H1 (cell line): ENCODE data around the gene FBXO30. TPM values are rescaled to one million over a fixed set of nuclear protein-coding genes. Genes with fewer than 3 reads are reported as not detected.

ENCODE experiments used
- CTCF ChIA-PET: fragments of 300-600 bp; sonication (Branson Sonifier 250); formaldehyde crosslinking; loops from one replicate; lab custom pipeline; 2021; ENCODE audit not compliant: partially characterized antibody; lab: Charles Lee
- POLR2A ChIA-PET: fragments of 300-600 bp; sonication (Branson Sonifier 250); formaldehyde crosslinking; loops from one replicate; lab custom pipeline; 2021; ENCODE audit warnings: inconsistent platforms; ENCODE audit not compliant: partially characterized antibody; lab: Charles Lee
- DNase-seq, 2 experiments: peaks; one replicate each; pipeline versions ENCODE4 v3.0.0 to v3.0.0-alpha.2; 2010 to 2022; ENCODE audit warnings: low spot score in 2 of 2, low read depth in 1 of 2, mixed read lengths in 1 of 2
- FAIRE-seq: peaks from 2 replicates; lab custom pipeline; 2011; peaks lifted over from hg19 to GRCh38; lab: Jason Lieb, UNC
- H2AFZ ChIP-seq: 2 replicates; pipeline ENCODE4 v1.8.1; 2012; ENCODE audit warnings: low read length, inconsistent platforms
- H2AK5ac ChIP-seq: 2 replicates; pipeline ENCODE4 v1.6.1; 2013; ENCODE audit warnings: low read depth, low read length
- H2BK120ac ChIP-seq: replicated peaks from 2 replicates; pipeline ENCODE3; 2013; ENCODE audit warnings: low read depth, low read length, inconsistent platforms
- H2BK12ac ChIP-seq: 2 replicates; pipeline ENCODE4 v1.6.1; 2013; ENCODE audit warnings: low read depth, low read length
- H2BK15ac ChIP-seq: 2 replicates; pipeline ENCODE4 v1.6.1; 2013; ENCODE audit warnings: low read length
- H2BK20ac ChIP-seq: 2 replicates; pipeline ENCODE4 v1.6.1; 2013; ENCODE audit warnings: low read length
- H2BK5ac ChIP-seq: 2 replicates; pipeline ENCODE4 v1.6.1; 2013; ENCODE audit warnings: low read depth, low read length
- H3K14ac ChIP-seq: 2 replicates; pipeline ENCODE4 v1.6.1; 2013; ENCODE audit warnings: inconsistent platforms; ENCODE audit not compliant: insufficient read length
- H3K18ac ChIP-seq: 2 replicates; pipeline ENCODE4 v1.6.1; 2013; ENCODE audit warnings: low read length; ENCODE audit errors: extremely low read depth
- H3K23ac ChIP-seq: 2 replicates; pipeline ENCODE4 v1.6.1; 2013; ENCODE audit warnings: inconsistent platforms; ENCODE audit not compliant: insufficient read length
- H3K23me2 ChIP-seq: 2 replicates; pipeline ENCODE4 v1.6.1; 2013; ENCODE audit warnings: low read depth, low read length
- H3K27ac ChIP-seq: 2 replicates; pipeline ENCODE4 v1.6.1; 2011; ENCODE audit warnings: low read depth, low read length, inconsistent platforms
- H3K27me3 ChIP-seq, 4 experiments: replicated peaks in 1 of 4; 1 replicate in 1 of 4; 2 replicates in 3 of 4; pipeline versions ENCODE4 v1.6.1 to v1.8.1; 2011 to 2013; ENCODE audit warnings: low read length in 3 of 4, mild to moderate bottlenecking in 3 of 4, inconsistent platforms in 2 of 4, mixed read lengths in 2 of 4, moderate library complexity in 1 of 4; ENCODE audit not compliant: control insufficient read depth in 3 of 4, insufficient read depth in 3 of 4; ENCODE audit errors: extremely low read depth in 1 of 4
- H3K36me3 ChIP-seq, 4 experiments: 2 replicates each; pipeline versions ENCODE4 v1.6.1 to v1.8.1; 2011 to 2013; ENCODE audit warnings: mild to moderate bottlenecking in 4 of 4, low read length in 3 of 4, moderate library complexity in 2 of 4, control low read depth in 1 of 4, inconsistent platforms in 1 of 4; ENCODE audit not compliant: insufficient read depth in 4 of 4, control insufficient read depth in 2 of 4
- H3K4ac ChIP-seq: replicated peaks from 2 replicates; pipeline ENCODE3; 2013; ENCODE audit warnings: low read length, low read depth, mixed read lengths, inconsistent platforms; ENCODE audit not compliant: insufficient read length
- H3K4me1 ChIP-seq, 4 experiments: replicated peaks in 1 of 4; 1 replicate in 1 of 4; 2 replicates in 3 of 4; pipeline versions ENCODE4 v1.6.1 to v1.8.1; 2011 to 2013; ENCODE audit warnings: low read length in 3 of 4, inconsistent platforms in 2 of 4, mixed read lengths in 1 of 4; ENCODE audit not compliant: insufficient read depth in 4 of 4, control insufficient read depth in 3 of 4
- H3K4me2 ChIP-seq, 2 experiments: 2 replicates each; pipeline versions ENCODE4 v1.6.1 to v1.8.1; 2011 to 2013; ENCODE audit warnings: low read depth in 2 of 2, low read length in 2 of 2, control low read depth in 1 of 2, inconsistent platforms in 1 of 2, mild to moderate bottlenecking in 1 of 2; ENCODE audit not compliant: insufficient read depth in 1 of 2
- H3K4me3 ChIP-seq, 4 experiments: fragments of 200-600, 300-600 bp in 1 of 4; sonication (generic), shearing (Covaris generic), sonication (Bioruptor Twin) in 1 of 4; 2 replicates each; pipeline versions ENCODE4 v1.5.1 to v1.8.1; 2011 to 2016; ENCODE audit warnings: low read length in 4 of 4, low read depth in 3 of 4, control low read depth in 2 of 4, inconsistent platforms in 2 of 4, mild to moderate bottlenecking in 2 of 4, mixed read lengths in 1 of 4, moderate library complexity in 1 of 4; ENCODE audit not compliant: insufficient read depth in 2 of 4; ENCODE audit errors: extremely low read depth in 1 of 4
- H3K56ac ChIP-seq: replicated peaks from 2 replicates; pipeline ENCODE3; 2013; ENCODE audit warnings: low read depth, mild to moderate bottlenecking, mixed read lengths, low read length, inconsistent platforms; ENCODE audit not compliant: insufficient read length
- H3K79me1 ChIP-seq: 2 replicates; pipeline ENCODE4 v1.6.1; 2013; ENCODE audit warnings: low read depth, low read length, control low read depth
- H3K79me2 ChIP-seq, 2 experiments: 2 replicates each; pipeline versions ENCODE4 v1.6.1 to v1.8.1; 2012 to 2013; ENCODE audit warnings: low read length in 2 of 2, mild to moderate bottlenecking in 2 of 2, inconsistent platforms in 1 of 2; ENCODE audit not compliant: insufficient read depth in 2 of 2, control insufficient read depth in 1 of 2
- H3K9ac ChIP-seq, 4 experiments: replicated peaks in 1 of 4; 1 replicate in 1 of 4; 2 replicates in 3 of 4; pipeline versions ENCODE4 v1.6.1 to v1.8.1; 2011 to 2013; ENCODE audit warnings: low read depth in 3 of 4, low read length in 3 of 4, control low read depth in 2 of 4, mild to moderate bottlenecking in 2 of 4, moderate library complexity in 2 of 4, inconsistent platforms in 1 of 4; ENCODE audit errors: extremely low read depth in 1 of 4
- H3K9me3 ChIP-seq, 2 experiments: 2 replicates each; pipeline versions ENCODE4 v1.6.1 to v1.8.1; 2012 to 2013; ENCODE audit warnings: mild to moderate bottlenecking in 2 of 2, moderate library complexity in 2 of 2, control low read depth in 1 of 2, inconsistent platforms in 1 of 2, low read depth in 1 of 2, low read length in 1 of 2, mixed read lengths in 1 of 2; ENCODE audit not compliant: insufficient read depth in 2 of 2
- H4K20me1 ChIP-seq, 2 experiments: replicated peaks in 1 of 2; 2 replicates each; pipeline versions ENCODE3 to v1.8.1; 2011 to 2013; ENCODE audit warnings: inconsistent platforms in 2 of 2, low read length in 2 of 2, mild to moderate bottlenecking in 1 of 2; ENCODE audit not compliant: insufficient read depth in 2 of 2, control insufficient read depth in 1 of 2
- H4K5ac ChIP-seq: 2 replicates; pipeline ENCODE4 v1.6.1; 2013; ENCODE audit warnings: low read length, low read depth, mixed read lengths, inconsistent platforms; ENCODE audit not compliant: insufficient read length
- H4K8ac ChIP-seq: 2 replicates; pipeline ENCODE4 v1.8.0; 2013; ENCODE audit warnings: mild to moderate bottlenecking, moderate library complexity, low read length, inconsistent platforms; ENCODE audit not compliant: insufficient read depth; ENCODE audit errors: extremely low read depth
- H4K91ac ChIP-seq: replicated peaks from 2 replicates; pipeline ENCODE3; 2013; ENCODE audit warnings: low read length, mixed read lengths, inconsistent platforms; ENCODE audit not compliant: insufficient read length
- CHD2 ChIP-seq: IDR thresholded peaks from 2 replicates; pipeline ENCODE4 v1.6.1; 2012; ENCODE audit warnings: low read length, improper control_type of control experiment
- CTCF ChIP-seq, 3 experiments: IDR thresholded peaks; 1 replicate in 2 of 3; 2 replicates in 1 of 3; pipeline versions ENCODE4 v1.5.1 to v1.6.1; 2011; ENCODE audit warnings: low read length in 3 of 3, mild to moderate bottlenecking in 3 of 3, inconsistent platforms in 2 of 3, low read depth in 1 of 3, moderate library complexity in 1 of 3; ENCODE audit not compliant: insufficient read depth in 1 of 3; ENCODE audit errors: control extremely low read depth in 1 of 3
- KDM4A ChIP-seq: IDR thresholded peaks from one replicate; pipeline ENCODE4 v1.7.1; 2012; ENCODE audit warnings: low read depth, mild to moderate bottlenecking, moderate library complexity, low read length, inconsistent platforms; ENCODE audit not compliant: severe bottlenecking
- POLR2A ChIP-seq, 2 experiments: IDR thresholded peaks; 1 replicate in 1 of 2; 2 replicates in 1 of 2; pipeline ENCODE4 v1.6.1; 2011; ENCODE audit warnings: low read depth in 2 of 2, low read length in 2 of 2, mild to moderate bottlenecking in 2 of 2; ENCODE audit errors: control extremely low read depth in 1 of 2
- RBBP5 ChIP-seq: IDR thresholded peaks from 2 replicates; pipeline ENCODE4 v1.7.1; 2012; ENCODE audit warnings: low read depth, mild to moderate bottlenecking, inconsistent platforms, low read length, moderate library complexity, borderline replicate concordance
- SUZ12 ChIP-seq: fragments of 200-600 bp; sonication (generic); IDR thresholded peaks from 2 replicates; pipeline ENCODE4 v1.6.1; 2012; ENCODE audit warnings: mild to moderate bottlenecking, inconsistent platforms, low read length, moderate library complexity, mixed read lengths
- YY1 ChIP-seq: IDR thresholded peaks from 2 replicates; pipeline ENCODE4 v1.6.1; 2011; ENCODE audit warnings: low read depth, mild to moderate bottlenecking, low read length
- ZNF274 ChIP-seq: IDR thresholded peaks from 2 replicates; pipeline ENCODE4 v1.7.0; 2012; ENCODE audit warnings: low read length, borderline replicate concordance; ENCODE audit errors: extremely low read depth
- WGBS, 2 experiments: shearing (Covaris generic) in 1 of 2; methylation state at CpG; one replicate each; pipeline versions ENCODE4 v1.1.6 to v1.1.7; 2013 to 2015; ENCODE audit warnings: low lambda C conversion rate in 2 of 2, mixed read lengths in 2 of 2, inconsistent platforms in 1 of 2, low coverage in 1 of 2, missing lambda C conversion rate in 1 of 2; ENCODE audit not compliant: insufficient replicate concordance in 2 of 2, insufficient coverage in 1 of 2, insufficient read length in 1 of 2; ENCODE audit errors: extremely low coverage in 1 of 2, missing lambda C conversion rate in 1 of 2; 5-methylcytosine and 5-hydroxymethylcytosine counted together
- polyA plus RNA-seq, 7 experiments: library from polyadenylated mRNA; depleted of rRNA in 3 of 7; stranded (reverse) in 5 of 7; unstranded in 2 of 7; fragments of >200 nt in 5 of 7; fragments of 200-250 nt in 2 of 7; gene quantifications; 1 replicate in 5 of 7; 2 replicates in 1 of 7; 4 replicates in 1 of 7; pipeline versions ENCODE4 v1.2.1 to v1.2.3, GENCODE V29; 2011 to 2013; ENCODE audit warnings: missing spikeins in 2 of 7, mixed read lengths in 2 of 7
- total RNA-seq: library from RNA; stranded (reverse); fragmentation: NEBNext Ultra II Directional; extraction: Animal tissue kit (Norgen Biotek cat#: 25700); gene quantifications from 2 replicates; pipeline ENCODE4 v1.2.1, GENCODE V29; 2021

The FBXO30 gene
- total and polyA plus RNA-seq, 2 of the 8 experiments (the other 6 are each of a cell fraction or from before 2014, with no cell fraction given) = 3.9 to 18.3 TPM

GRCh38 chr6:145744619-145745018 lies 70.0 kb downstream of the FBXO30 start:
- H3K4me2 ChIP-seq = no peak overlapping the region
- POLR2A ChIA-PET = interaction anchor here (3.0 kb wide), 1 partner anchor 9 kb away, joined by 15 read pairs; the partner anchor contains the start of gene EPM2A
- WGBS, 2 experiments = 84% methylated on average over 2 of the region's 2 CpGs; no CpG with 5 or more reads in 1 of the 2 experiments
- H2BK12ac ChIP-seq = no peak overlapping the region
- H3K23ac ChIP-seq = no peak overlapping the region
- H3K27ac ChIP-seq = no peak overlapping the region
- no peak overlapping the region for H3K14ac ChIP-seq
- no peak overlapping the region for H3K4me3 ChIP-seq
- H3K27me3 ChIP-seq = no peaks in the 10 kb centered on the region
- no peaks in the 10 kb centered on the region for H3K4me1 ChIP-seq
- H4K91ac ChIP-seq = no peak overlapping the region
- no peaks in the 10 kb centered on the region for H3K9me3 ChIP-seq
- H2BK5ac ChIP-seq = no peak overlapping the region
- FAIRE-seq (no peak), DNase-seq (no peak)
- H3K79me2 ChIP-seq = no peaks in the 10 kb centered on the region
- H2AK5ac ChIP-seq = no peak overlapping the region
- H4K5ac ChIP-seq = no peak overlapping the region
- no peaks in the 10 kb centered on the region for H3K23me2 ChIP-seq
- no peak overlapping the region for H2BK120ac ChIP-seq
- H2BK15ac ChIP-seq = no peak overlapping the region
- H3K4ac ChIP-seq = no peak overlapping the region
- H3K18ac ChIP-seq = no peak overlapping the region
- H2AFZ ChIP-seq = no peak overlapping the region
- H3K9ac ChIP-seq = no peak overlapping the region
- TF ChIP-seq CTCF (IDR thresholded peaks at IDR 0.05; ENCODE audit: control extremely low read depth in 1 of 3, insufficient read depth in 1 of 3, low read depth in 1 of 3, low read length in 3 of 3) (no peak), SUZ12 (no peak), CHD2 (no peak), YY1 (no peak), POLR2A (IDR thresholded peaks at IDR 0.05; ENCODE audit: control extremely low read depth in 1 of 2, low read depth in 2 of 2, low read length in 2 of 2) (no peak), RBBP5 (no peak), KDM4A (no peak), ZNF274 (no peak)
- no peaks in the 10 kb centered on the region for H4K20me1 ChIP-seq
- CTCF ChIA-PET = interaction anchor here (1.2 kb wide), 1 partner anchor 57 kb away, joined by 3 read pairs; no protein-coding TSS in a partner anchor
- H3K56ac ChIP-seq = no peak overlapping the region
- no peaks in the 10 kb centered on the region for H3K79me1 ChIP-seq
- H3K36me3 ChIP-seq = no peaks in the 10 kb centered on the region
- H4K8ac ChIP-seq = no peak overlapping the region
- no peak overlapping the region for H2BK20ac ChIP-seq
